HepG2 (cell line): ENCODE measurements around the gene SH3BP5. TPM values are rescaled to one million over a fixed set of nuclear protein-coding genes. Genes with fewer than 3 reads are reported as not detected.

Source experiments
- ATAC-seq: fragments of 200-7000 bp; cut with Tn5 transposase; 3 replicates; pipeline ENCODE4 v1.9.1; 2020; ENCODE audit warnings: mild to moderate bottlenecking, moderate library complexity
- BruUV-seq: library from RNA; stranded (reverse); fragments of 400-500 nt; replicated peaks from 2 replicates; lab custom pipeline; 2021; lab: Mats Ljungman, UMichigan
- CTCF ChIA-PET: fragments of 300-600 bp; formaldehyde crosslinking; extraction: SDS; loops from one replicate; lab custom pipeline; 2021; ENCODE audit warnings: low total read pairs, inconsistent platforms, low intra/inter-chr PET ratio; lab: Yijun Ruan, JAX
- POLR2A ChIA-PET: fragments of 350-600 bp; sonication (Branson Sonifier 250); formaldehyde crosslinking; loops from one replicate; lab custom pipeline; 2020; ENCODE audit warnings: antibody characterized with exemption, inconsistent platforms; lab: Yijun Ruan, JAX
- DNase-seq: peaks from one replicate; pipeline ENCODE4 v3.0.0-alpha.2; 2015; ENCODE audit warnings: low spot score
- FAIRE-seq: peaks from 3 replicates; lab custom pipeline; 2011; peaks lifted over from hg19 to GRCh38; lab: Jason Lieb, UNC
- H2AFZ ChIP-seq: one replicate; pipeline ENCODE4 v1.6.1; 2011; ENCODE audit warnings: low read length, inconsistent platforms
- H3K27ac ChIP-seq: fragments of 300-600 bp; 3 replicates; pipeline ENCODE4 v1.8.0; 2011; ENCODE audit warnings: mixed run types, mild to moderate bottlenecking, mixed read lengths, low read length, inconsistent platforms; ENCODE audit not compliant: insufficient read depth; ENCODE audit errors: extremely low read length
- H3K27me3 ChIP-seq, 2 experiments: fragments of 200-600 bp in 1 of 2; 2 replicates in 1 of 2; 3 replicates in 1 of 2; pipeline versions ENCODE4 v1.6.0 to v1.8.0; 2011; ENCODE audit warnings: low read length in 2 of 2, mild to moderate bottlenecking in 2 of 2, moderate library complexity in 2 of 2, inconsistent platforms in 1 of 2; ENCODE audit not compliant: insufficient read depth in 2 of 2, control insufficient read depth in 1 of 2
- H3K36me3 ChIP-seq, 2 experiments: fragments of 200-600 bp in 1 of 2; replicated peaks in 1 of 2; 2 replicates in 1 of 2; 3 replicates in 1 of 2; pipeline versions ENCODE4 v1.5.1 to v1.8.0; 2011; ENCODE audit warnings: low read length in 2 of 2, inconsistent platforms in 1 of 2; ENCODE audit not compliant: insufficient read depth in 2 of 2, control insufficient read depth in 1 of 2
- H3K4me1 ChIP-seq: 2 replicates; pipeline ENCODE4 v1.5.1; 2012; ENCODE audit warnings: low read length, inconsistent platforms; ENCODE audit not compliant: insufficient read depth
- H3K4me2 ChIP-seq: 2 replicates; pipeline ENCODE4 v1.6.0; 2011; ENCODE audit warnings: low read depth, low read length, inconsistent platforms
- H3K4me3 ChIP-seq, 3 experiments: fragments of 200-600 bp in 1 of 3; sonication (generic), shearing (Covaris generic) in 1 of 3; replicated peaks in 1 of 3; 2 replicates each; pipeline ENCODE4 v1.5.1; 2011 to 2016; ENCODE audit warnings: low read length in 3 of 3, inconsistent platforms in 2 of 3, low read depth in 2 of 3, mild to moderate bottlenecking in 2 of 3, control low read depth in 1 of 3, mixed read lengths in 1 of 3; ENCODE audit not compliant: insufficient read depth in 1 of 3
- H3K79me2 ChIP-seq: one replicate; pipeline ENCODE4 v1.6.1; 2011; ENCODE audit warnings: low read length, inconsistent platforms; ENCODE audit not compliant: insufficient read depth
- H3K9ac ChIP-seq: 2 replicates; pipeline ENCODE4 v1.6.0; 2011; ENCODE audit warnings: mild to moderate bottlenecking, low read depth, low read length, inconsistent platforms; ENCODE audit not compliant: insufficient read depth
- H3K9me3 ChIP-seq: 2 replicates; pipeline ENCODE4 v1.5.1; 2012; ENCODE audit warnings: mild to moderate bottlenecking, low read length
- H4K20me1 ChIP-seq: 2 replicates; pipeline ENCODE4 v1.6.0; 2011; ENCODE audit warnings: inconsistent platforms, mild to moderate bottlenecking, low read length, moderate library complexity; ENCODE audit not compliant: insufficient read depth
- AGO2 ChIP-seq: fragments of 200-400 bp; formaldehyde crosslinking; optimal IDR thresholded peaks from 2 replicates; pipeline ENCODE3; 2017; ENCODE audit warnings: mild to moderate bottlenecking, low read depth, low read length, moderate library complexity
- ARNTL ChIP-seq: sonication (generic); formaldehyde crosslinking; IDR thresholded peaks from 2 replicates; pipeline ENCODE4 v1.4.0; 2020; ENCODE audit warnings: mild to moderate bottlenecking, missing genetic modification reagents
- ATRX ChIP-seq: sonication (generic); formaldehyde crosslinking; IDR thresholded peaks from 2 replicates; pipeline ENCODE4 v1.4.0; 2020; ENCODE audit warnings: missing genetic modification reagents, borderline replicate concordance
- KIAA2018 ChIP-seq: sonication (generic); formaldehyde crosslinking; IDR thresholded peaks from 2 replicates; pipeline ENCODE4 v1.5.0; 2020; ENCODE audit warnings: mild to moderate bottlenecking, missing genetic modification reagents, borderline replicate concordance
- RBAK ChIP-seq: sonication (generic); formaldehyde crosslinking; IDR thresholded peaks from 2 replicates; pipeline ENCODE4 v1.5.1; 2020; ENCODE audit warnings: mild to moderate bottlenecking, missing genetic modification reagents
- TBP ChIP-seq: sonication (generic); formaldehyde crosslinking; IDR thresholded peaks from 2 replicates; pipeline ENCODE4 v1.5.0; 2020; ENCODE audit warnings: missing genetic modification reagents
- ZNF33A ChIP-seq: sonication (generic); formaldehyde crosslinking; IDR thresholded peaks from 2 replicates; pipeline ENCODE4 v1.5.1; 2020; ENCODE audit warnings: missing genetic modification reagents, mild to moderate bottlenecking, moderate library complexity, borderline replicate concordance
- WGBS: methylation state at CpG from one replicate; pipeline ENCODE4 v1.1.6; 2017; ENCODE audit warnings: low lambda C conversion rate; 5-methylcytosine and 5-hydroxymethylcytosine counted together
- in situ Hi-C: cut with HindIII; loops from 2 replicates; pipeline ENCODE4 v1.10.0; 2017; ENCODE audit warnings: low pct_unique_long_range_greater_than_20kb; ENCODE audit not compliant: extremely low pct_ligation_motif_present
- intact Hi-C: fragments of 100-400 bp; cut with micrococcal nuclease; formaldehyde crosslinking; loops from one replicate; pipeline ENCODE4 v1.10.0; 2022; ENCODE audit not compliant: unreplicated experiment
- polyA plus RNA-seq, 8 experiments: library from polyadenylated mRNA; depleted of rRNA in 3 of 8; stranded (reverse) in 7 of 8; unstranded in 1 of 8; fragments of >200 nt; fragmentation: Illumina TruSeq in 4 of 8; extraction: Trizol in 4 of 8; gene quantifications; 2 replicates each; pipeline versions ENCODE4 v1.2.1 to v1.2.3, GENCODE V29; 2011 to 2016; ENCODE audit warnings: low read depth in 4 of 8, missing spikeins in 1 of 8, mixed read lengths in 1 of 8; ENCODE audit not compliant: insufficient read depth in 1 of 8
- total RNA-seq, 5 experiments: library from RNA; depleted of rRNA; stranded (reverse); fragments of >200 nt; fragmentation: Illumina TruSeq; extraction: Trizol; gene quantifications; 2 replicates each; pipeline ENCODE4 v1.2.3, GENCODE V29; 2016; ENCODE audit warnings: low read depth in 1 of 5

SH3BP5 gene
- total and polyA plus RNA-seq, 2 of the 13 experiments (the other 11 are each of a cell fraction or from before 2014, with no cell fraction given): 0.09 to 0.16 TPM

- TF ChIP-seq KIAA2018: no peak
- TF ChIP-seq AGO2: peak; percentile 14
Measured at GRCh38 chr3:15256861-15257341, 75.5 kb downstream of the SH3BP5 start (continued).

- DNase-seq: no peak
- Histone ChIP-seq H3K79me2 (no peaks in the 10 kb centered on the region), H3K9ac (no peak overlapping the region), H2AFZ (no peak overlapping the region), H3K36me3 (peaks cover 4 to 46% of the 10 kb centered on the region in 2 experiments; a peak in 4 of 5 replicates), H4K20me1 (no peaks in the 10 kb centered on the region), H3K27ac (no peak overlapping the region), H3K4me1 (no peaks in the 10 kb centered on the region), H3K4me2 (no peak overlapping the region), H3K9me3 (no peaks in the 10 kb centered on the region), H3K4me3 (no peak overlapping the region), H3K27me3 (no peaks in the 10 kb centered on the region)
- CTCF ChIA-PET: no interaction called here
- intact Hi-C loops (no loop called here), in situ Hi-C loops (no loop called here)
- WGBS: 100% methylated on average over 2 of the region's 2 CpGs
- no peak for ATAC-seq
- BruUV-seq: no TSS peak
- no peak for TF ChIP-seq TBP (CRISPR knock-in tag)
- no peak for TF ChIP-seq RBAK (CRISPR knock-in tag)
- TF ChIP-seq ARNTL: no peak
- no peak for TF ChIP-seq ZNF33A
- no peak for TF ChIP-seq ATRX
- no peak for FAIRE-seq
- POLR2A ChIA-PET: no interaction called here
Measured at GRCh38 chr3:15255215-15255614, 77.2 kb downstream of the SH3BP5 start.
